NCI-H1694 treated with DMSO at 0.1 percent for 48 hours (cell line): ENCODE measurements around the gene ZBTB8A.
A peak's percentile ranks its signal among the peaks of the same experiment; 100 is the strongest.

Source experiments
- DNase-seq: peaks from one replicate; lab custom pipeline; 2025; lab: John Stamatoyannopoulos, UW

ZBTB8A gene

GRCh38 chr1:32538887-32539583 lies at the start of gene ZBTB8A:
Gene ZBTB8A (plus strand): TSS chr1:32539427. CDS start chr1:32592932, 53,505 bp downstream.
- peak; percentile 73 for DNase-seq

- no peak for DNase-seq
Measured at GRCh38 chr1:32489774-32490454, 49.3 kb upstream of the ZBTB8A start.

- DNase-seq = no peak
Measured at GRCh38 chr1:32491386-32491785, 47.8 kb upstream of the ZBTB8A start.

GRCh38 chr1:32494196-32494595 lies 45.0 kb upstream of the ZBTB8A start:
- DNase-seq = no peak

- no peak for DNase-seq
Measured at GRCh38 chr1:32494711-32495337, 44.4 kb upstream of the ZBTB8A start.

- no peak for DNase-seq
Measured at GRCh38 chr1:32496127-32496526, 43.1 kb upstream of the ZBTB8A start.

- DNase-seq = no peak
Measured at GRCh38 chr1:32498751-32499150, 40.5 kb upstream of the ZBTB8A start.

GRCh38 chr1:32500387-32501209 lies 38.6 kb upstream of the ZBTB8A start:
- peak; percentile 40 for DNase-seq

- DNase-seq = no peak
Measured at GRCh38 chr1:32501865-32502264, 37.4 kb upstream of the ZBTB8A start.

- no peak for DNase-seq
Measured at GRCh38 chr1:32503153-32503552, 36.1 kb upstream of the ZBTB8A start.

GRCh38 chr1:32507021-32507420 lies 32.2 kb upstream of the ZBTB8A start:
- DNase-seq = no peak

- DNase-seq = no peak
Measured at GRCh38 chr1:32508761-32509160, 30.5 kb upstream of the ZBTB8A start.

GRCh38 chr1:32509939-32510338 lies 29.3 kb upstream of the ZBTB8A start:
- no peak for DNase-seq

GRCh38 chr1:32516402-32516801 lies 22.8 kb upstream of the ZBTB8A start:
- DNase-seq = no peak

GRCh38 chr1:32518976-32519375 lies 20.3 kb upstream of the ZBTB8A start:
- DNase-seq = no peak

- no peak for DNase-seq
Measured at GRCh38 chr1:32521165-32521564, 18.1 kb upstream of the ZBTB8A start.

GRCh38 chr1:32525053-32525452 lies 14.2 kb upstream of the ZBTB8A start:
- DNase-seq = no peak

- no peak for DNase-seq
Measured at GRCh38 chr1:32525661-32526444, 13.4 kb upstream of the ZBTB8A start.

- DNase-seq = peak; percentile 31
Measured at GRCh38 chr1:32528550-32528949, 10.7 kb upstream of the ZBTB8A start.

GRCh38 chr1:32533792-32534327 lies 5.4 kb upstream of the ZBTB8A start:
- no peak for DNase-seq

GRCh38 chr1:32536117-32536516 lies 3.1 kb upstream of the ZBTB8A start:
- DNase-seq = no peak
